SW480 (cell line): Measurements from ENCODE around the gene FTO.

Experiments
- DNase-seq: peaks from one replicate; pipeline ENCODE4 v3.0.0-alpha.2; 2016; ENCODE audit warnings: low spot score

The FTO gene

GRCh38 chr16:54160939-54161897 lies 457.3 kb downstream of the FTO start:
- no peak for DNase-seq

DNA sequence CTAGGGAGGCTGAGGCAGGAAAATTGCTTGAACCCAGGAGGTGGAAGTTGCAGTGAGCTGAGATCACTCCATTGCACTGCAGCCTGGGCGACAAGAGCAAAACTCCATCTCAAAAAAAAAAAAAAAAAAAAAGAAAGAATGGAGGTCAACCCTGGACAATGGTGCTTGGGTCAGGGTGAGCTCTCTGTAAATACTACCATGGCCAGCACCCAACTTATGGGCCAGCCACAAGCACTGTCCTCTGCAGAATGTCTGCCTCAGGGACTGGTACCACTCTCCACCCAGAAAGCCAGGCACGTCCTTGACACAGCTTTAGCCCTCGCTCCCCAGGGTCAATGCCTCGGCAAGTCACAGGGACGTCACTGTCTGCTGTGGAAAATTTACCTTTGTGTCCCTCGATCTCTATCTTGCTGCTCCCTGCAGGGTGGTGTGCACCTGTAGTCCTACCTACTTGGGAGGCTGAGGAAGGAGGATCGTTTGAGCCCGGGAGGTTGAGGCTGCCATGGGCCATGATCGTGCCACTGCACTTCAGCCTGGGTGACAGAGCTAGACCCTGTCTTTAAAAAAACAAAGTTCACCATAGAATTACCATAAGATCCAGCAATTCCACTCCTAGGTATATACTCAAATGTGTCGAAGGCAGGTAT lies 459.4 kb downstream of the FTO start:
- no peak for DNase-seq

DNA sequence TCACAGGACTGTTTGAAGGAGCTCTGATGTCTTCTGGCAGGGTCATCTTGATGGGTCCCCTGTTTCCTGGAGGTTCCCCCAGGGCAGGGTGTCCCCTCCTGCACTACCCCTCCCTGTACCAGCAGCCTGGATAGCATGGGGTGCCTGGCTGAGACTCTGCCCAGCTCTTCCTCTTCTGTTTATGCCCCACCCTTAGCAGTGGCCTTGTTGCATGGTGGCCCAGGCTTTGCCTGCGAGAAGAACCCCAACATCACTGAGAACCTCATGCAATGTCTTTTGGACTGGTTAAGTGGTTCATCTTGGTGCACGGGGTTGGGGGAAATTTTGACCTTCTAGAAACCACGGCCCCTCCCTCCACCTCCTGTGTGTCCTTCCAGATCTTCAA lies 460.8 kb downstream of the FTO start:
- no peak for DNase-seq

- no peak for DNase-seq
Observed at GRCh38 chr16:54165174-54165911, 461.4 kb downstream of the FTO start.

DNA sequence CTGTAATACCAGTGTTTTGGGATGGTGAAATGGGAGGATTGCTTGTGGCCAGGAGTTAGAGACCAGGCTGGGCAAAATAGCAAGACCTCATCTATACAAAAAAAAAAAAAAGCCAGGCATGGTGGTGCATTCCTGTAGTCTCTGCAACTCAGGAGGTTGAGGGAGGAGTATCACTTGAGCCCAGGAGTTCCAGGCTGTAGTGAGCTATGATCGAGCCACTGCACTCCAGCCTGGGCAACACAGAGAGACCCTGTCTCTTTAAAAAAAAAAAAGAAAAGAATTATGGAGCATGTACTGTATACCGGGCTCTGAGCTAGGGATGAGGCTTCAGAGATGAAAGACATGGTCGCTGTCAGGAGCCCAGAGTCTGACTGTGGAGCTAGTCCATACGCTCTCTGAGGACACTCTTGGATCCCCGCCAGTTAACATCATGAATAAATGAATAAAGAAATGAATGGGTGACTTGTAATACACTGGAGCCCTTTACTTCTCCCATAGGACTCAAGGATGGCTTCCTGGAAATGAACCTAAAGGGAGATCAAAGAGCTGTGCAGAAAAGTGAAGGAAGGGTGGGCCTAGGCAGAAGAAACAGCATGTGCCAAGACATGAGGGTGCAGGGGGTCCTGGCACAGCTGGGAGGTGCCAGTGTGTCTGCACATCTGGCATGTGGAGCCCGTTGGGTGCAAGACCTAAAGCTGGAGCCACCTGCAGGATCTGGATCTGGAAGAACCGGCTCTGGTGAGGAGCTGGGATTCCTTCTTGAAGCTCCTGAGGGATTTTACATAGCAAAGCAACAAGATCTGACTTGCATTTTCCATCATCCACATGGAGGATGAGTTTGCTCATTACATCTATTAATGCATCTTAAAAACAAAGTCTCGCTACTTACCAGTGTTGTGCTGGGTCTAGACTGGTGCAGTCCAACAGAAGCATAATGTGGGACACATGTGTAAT lies 462.2 kb downstream of the FTO start:
- no peak for DNase-seq

DNA sequence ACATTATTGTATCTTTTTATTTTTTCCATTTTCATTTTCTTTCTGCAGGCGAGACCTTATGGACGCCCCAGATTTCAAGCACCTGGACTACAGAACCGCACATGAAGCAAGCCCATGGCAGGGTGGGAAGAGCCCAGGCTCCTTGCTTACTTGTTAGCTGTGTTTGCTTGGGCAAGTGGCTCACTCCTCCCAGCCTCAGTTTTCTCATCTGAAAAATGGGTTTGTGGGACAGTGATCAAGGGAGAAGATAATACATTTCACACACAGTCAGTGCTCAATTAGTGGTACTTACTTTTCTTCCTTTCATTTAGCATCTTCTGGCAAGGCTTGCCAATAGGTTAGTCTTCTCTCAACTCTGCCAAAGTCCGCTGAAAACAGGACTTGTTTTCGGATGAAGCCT lies 465.2 kb downstream of the FTO start:
- DNase-seq: no peak

- DNase-seq: peak; percentile 4
Observed at GRCh38 chr16:54171626-54172537, 467.9 kb downstream of the FTO start.

GRCh38 chr16:54173490-54173889 lies 469.5 kb downstream of the FTO start:
- DNase-seq: no peak

DNA sequence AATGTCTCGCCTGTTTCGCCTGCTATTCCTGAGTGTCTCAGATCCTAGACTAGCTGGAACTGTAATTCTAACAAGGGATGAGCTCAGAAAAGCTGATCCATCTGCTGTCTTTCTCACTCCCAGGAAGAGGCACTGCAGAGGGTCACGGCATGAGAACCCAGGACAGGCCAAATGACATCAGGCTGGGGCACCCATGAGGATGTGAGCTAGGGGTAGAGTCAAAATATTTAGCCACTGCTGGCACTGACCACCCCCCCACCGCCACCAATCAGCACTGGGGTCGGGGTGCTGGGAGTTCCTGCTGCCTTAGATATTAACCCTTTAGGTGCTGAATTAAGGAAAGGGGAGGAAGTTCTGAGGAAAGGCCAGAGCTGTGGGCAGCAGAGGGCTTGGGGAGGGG lies 470.2 kb downstream of the FTO start:
- DNase-seq: no peak

GRCh38 chr16:54174750-54175149 lies 470.8 kb downstream of the FTO start:
- DNase-seq: no peak

- DNase-seq: no peak
Observed at GRCh38 chr16:54175169-54175551, 471.2 kb downstream of the FTO start.

DNA sequence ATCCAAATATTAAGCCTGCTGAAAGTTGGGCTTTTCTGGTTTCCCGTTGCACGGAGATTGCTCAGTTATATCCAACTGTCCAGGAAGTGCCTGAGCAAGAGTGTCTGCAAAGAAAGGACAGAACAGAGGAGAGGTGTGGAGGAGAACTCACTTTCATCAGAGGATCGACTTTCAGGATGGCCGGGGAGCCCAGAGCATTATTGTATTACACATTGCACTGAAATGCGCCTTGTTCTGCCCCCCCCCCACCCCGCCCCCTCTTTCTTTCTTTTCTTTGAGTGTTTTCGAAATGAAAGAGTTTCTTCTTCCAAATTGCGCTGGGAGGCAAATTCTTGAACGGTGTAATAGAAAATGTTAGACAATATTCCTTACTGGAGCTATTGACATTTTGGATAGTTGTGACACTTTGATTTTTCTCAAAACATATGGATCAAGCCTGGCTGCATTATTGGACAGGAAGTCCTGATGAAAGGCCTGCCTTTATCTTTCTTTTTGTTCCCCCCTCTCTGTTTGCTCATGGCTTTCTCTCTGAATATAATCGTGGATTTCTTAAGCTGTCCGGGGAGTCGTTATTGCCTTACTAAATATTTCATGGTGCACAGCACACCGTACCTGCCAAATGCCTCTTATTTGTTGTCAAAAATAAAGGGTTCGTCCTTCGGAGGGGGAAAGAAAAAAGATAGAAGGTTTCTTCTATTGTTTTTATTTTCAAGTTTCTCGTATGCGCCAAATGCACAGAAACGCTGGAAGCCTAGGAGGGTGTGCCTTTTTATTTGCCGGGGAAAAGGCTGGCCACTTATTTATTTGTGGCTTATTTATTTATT lies 471.8 kb downstream of the FTO start:
- DNase-seq: no peak

- DNase-seq: no peak
Observed at GRCh38 chr16:54176376-54176901, 472.5 kb downstream of the FTO start.

- DNase-seq: no peak
Observed at GRCh38 chr16:54177052-54177861, 473.3 kb downstream of the FTO start.

GRCh38 chr16:54177862-54178477 lies 474.0 kb downstream of the FTO start:
- no peak for DNase-seq

DNA sequence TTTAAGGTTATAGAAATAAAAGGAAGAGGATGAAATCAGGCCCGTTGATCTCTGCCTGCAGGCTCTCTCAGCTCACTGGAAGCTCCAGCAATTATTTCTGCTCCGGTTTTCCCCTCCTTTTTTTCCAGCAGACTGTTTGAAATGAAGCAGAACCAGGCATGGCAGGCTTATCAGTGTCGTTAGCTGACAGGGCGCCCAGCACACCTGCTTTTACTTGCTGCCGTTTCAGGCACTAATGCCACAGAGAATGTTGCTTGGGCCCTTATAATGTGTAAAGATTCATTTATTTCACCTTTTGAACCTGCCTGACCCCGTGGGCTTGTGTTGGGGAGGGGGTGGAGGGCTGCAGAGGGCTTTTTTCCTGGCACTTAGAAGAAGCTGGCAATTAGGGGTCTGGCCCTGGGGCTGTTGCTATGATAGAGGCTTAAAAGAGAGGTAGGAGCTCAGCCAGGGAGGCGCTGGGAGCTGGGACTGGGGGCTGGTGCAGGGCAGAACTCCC lies 474.6 kb downstream of the FTO start:
- no peak for DNase-seq

DNA sequence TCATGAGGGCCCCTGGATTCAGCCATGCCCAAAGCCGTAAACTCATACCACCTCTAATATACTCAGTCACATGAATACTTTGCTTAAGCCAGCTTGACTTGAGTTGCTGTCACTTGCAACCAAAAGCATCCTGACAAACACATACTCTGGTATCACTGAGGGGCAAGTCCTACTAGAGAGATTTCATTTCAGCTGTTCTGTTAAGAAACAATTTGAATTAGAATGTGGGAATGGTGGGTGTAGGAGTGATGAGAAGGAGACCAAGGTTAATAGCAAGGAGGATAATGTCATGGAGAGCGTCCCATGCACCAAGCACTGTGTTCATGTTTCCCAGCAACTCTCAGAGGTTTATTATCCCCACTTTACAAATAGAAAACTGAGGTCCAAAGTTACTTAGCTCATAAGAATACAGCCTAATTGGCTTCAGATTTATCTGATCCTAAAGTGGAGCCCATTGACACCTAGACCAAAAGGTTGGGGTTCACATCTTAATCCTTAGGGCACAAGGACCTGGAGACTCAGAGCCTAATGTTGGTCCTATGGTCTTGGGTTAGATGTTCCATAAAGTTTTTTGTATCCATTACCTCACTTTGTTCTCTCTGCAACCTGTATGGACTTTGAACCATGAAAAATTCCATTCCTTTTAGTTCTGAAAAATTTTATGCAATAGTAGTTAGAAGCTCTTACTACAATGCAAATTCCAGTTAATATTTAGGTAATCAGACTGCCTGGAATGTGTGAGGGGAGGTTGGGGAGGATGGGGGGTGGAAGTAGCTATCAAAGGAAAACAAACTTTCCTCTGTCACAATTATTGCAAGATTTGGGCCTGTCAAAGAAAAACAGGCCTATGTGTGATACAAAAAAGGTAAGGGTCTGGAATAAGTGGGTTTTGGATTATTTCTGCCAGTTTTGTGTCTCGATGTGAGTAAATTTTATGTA lies 476.7 kb downstream of the FTO start:
- DNase-seq: no peak
